Measurements from ENCODE around the gene DCAF17.

DCAF17 gene

GRCh38 chr2:171521361-171522051 is 87.5 kb downstream of the DCAF17 start:
- TF ChIP-seq, protein P1, sequence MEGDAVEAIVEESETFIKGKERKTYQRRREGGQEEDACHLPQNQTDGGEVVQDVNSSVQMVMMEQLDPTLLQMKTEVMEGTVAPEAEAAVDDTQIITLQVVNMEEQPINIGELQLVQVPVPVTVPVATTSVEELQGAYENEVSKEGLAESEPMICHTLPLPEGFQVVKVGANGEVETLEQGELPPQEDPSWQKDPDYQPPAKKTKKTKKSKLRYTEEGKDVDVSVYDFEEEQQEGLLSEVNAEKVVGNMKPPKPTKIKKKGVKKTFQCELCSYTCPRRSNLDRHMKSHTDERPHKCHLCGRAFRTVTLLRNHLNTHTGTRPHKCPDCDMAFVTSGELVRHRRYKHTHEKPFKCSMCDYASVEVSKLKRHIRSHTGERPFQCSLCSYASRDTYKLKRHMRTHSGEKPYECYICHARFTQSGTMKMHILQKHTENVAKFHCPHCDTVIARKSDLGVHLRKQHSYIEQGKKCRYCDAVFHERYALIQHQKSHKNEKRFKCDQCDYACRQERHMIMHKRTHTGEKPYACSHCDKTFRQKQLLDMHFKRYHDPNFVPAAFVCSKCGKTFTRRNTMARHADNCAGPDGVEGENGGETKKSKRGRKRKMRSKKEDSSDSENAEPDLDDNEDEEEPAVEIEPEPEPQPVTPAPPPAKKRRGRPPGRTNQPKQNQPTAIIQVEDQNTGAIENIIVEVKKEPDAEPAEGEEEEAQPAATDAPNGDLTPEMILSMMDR (IDR thresholded peaks at IDR 0.05; ENCODE audit: low read depth, low read length, missing control alignments), result no peak
- H3K4me3 ChIP-seq (ENCODE audit: low read depth, low read length), result peak overlapping the region; percentile 95
- no peak for DNase-seq (ENCODE audit: low read depth)

DNA sequence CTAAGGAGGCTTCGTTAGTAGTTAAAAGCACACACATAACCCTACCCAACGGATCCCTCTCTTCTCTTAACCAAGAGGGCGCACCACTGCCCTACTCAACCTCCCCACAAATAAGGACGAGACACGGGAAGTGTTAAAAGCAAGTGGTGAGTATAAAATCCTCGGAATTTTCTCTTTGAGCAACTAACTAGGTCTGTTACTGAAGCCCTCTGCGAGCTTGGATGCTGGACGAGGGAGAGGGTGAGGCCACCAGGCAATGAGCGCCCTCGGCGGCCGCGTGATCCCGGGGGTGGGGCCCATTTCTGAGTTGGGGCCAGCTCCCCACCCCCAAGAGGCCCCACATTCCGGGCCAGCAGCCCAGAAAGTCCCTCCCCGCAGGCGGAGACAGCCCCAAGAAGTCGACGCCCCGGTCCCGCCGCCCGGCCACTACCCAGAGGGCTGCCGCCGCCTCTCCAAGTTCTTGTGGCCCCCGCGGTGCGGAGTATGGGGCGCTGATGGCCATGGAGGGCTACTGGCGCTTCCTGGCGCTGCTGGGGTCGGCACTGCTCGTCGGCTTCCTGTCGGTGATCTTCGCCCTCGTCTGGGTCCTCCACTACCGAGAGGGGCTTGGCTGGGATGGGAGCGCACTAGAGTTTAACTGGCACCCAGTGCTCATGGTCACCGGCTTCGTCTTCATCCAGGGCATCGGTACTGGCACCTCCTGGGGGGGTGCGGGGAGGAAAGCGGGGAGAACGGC is 88.2 kb downstream of the DCAF17 start, which contains the start of gene CYBRD1:
CYBRD1 (plus strand) TSS at position 423 of the 736 bp plus-strand sequence; CDS start at position 495, 72 bp downstream.
- DNase-seq (ENCODE audit: low read depth), result no peak
- H3K4me3 ChIP-seq (ENCODE audit: low read depth, low read length), result peak within 1 kb of the TSS; percentile 95
- TF ChIP-seq, protein P1 (IDR thresholded peaks at IDR 0.05; ENCODE audit: low read depth, low read length, missing control alignments), result no peak

DNA sequence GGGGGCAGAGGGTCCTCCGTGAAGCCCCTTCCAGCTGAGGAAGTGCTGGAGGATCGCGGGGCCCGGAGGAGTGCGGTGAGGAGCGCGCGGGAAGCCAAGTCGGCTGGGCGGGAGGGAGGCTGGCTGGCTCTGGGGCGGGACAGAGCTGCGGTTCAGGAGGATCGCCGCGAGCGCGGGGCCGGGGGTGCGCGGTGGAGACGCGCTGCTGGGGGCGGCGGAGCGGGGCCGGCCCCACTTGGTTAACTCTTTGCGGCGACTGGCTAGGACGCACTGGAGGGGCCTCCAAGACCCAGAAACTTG is 88.7 kb downstream of the DCAF17 start:
- TF ChIP-seq, protein P1 (IDR thresholded peaks at IDR 0.05; ENCODE audit: low read depth, low read length, missing control alignments), result no peak
- peak overlapping the region; percentile 95 for H3K4me3 ChIP-seq (ENCODE audit: low read depth, low read length)
- DNase-seq (ENCODE audit: low read depth), result no peak

GRCh38 chr2:171523088-171524017 is 89.3 kb downstream of the DCAF17 start:
- TF ChIP-seq, protein P1 (IDR thresholded peaks at IDR 0.05; ENCODE audit: low read depth, low read length, missing control alignments), result no peak
- peak overlapping the region; percentile 95 for H3K4me3 ChIP-seq (ENCODE audit: low read depth, low read length)
- DNase-seq (ENCODE audit: low read depth), result no peak

DNA sequence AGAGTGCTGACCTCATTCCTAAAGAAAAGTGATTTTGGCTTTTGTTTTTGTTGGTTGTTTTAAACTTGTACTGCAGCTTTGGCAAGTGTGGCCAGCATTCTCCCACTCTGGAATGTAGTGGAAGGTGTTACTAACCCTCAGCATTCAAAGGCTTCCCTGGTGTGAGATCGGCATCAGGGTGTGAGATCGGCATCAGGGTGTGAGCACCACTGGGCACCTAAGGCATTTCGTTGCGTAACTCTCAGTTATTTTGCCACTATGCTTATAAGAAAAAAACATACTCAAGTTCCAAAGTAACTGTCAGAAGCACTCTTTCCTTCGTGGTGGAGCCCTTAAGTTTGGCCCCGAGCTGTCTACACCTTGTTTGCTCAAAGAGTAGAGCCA is 90.0 kb downstream of the DCAF17 start:
- no peak for DNase-seq (ENCODE audit: low read depth)
- TF ChIP-seq, protein P1 (IDR thresholded peaks at IDR 0.05; ENCODE audit: low read depth, low read length, missing control alignments), result no peak
- peak overlapping the region; percentile 95 for H3K4me3 ChIP-seq (ENCODE audit: low read depth, low read length)

DNA sequence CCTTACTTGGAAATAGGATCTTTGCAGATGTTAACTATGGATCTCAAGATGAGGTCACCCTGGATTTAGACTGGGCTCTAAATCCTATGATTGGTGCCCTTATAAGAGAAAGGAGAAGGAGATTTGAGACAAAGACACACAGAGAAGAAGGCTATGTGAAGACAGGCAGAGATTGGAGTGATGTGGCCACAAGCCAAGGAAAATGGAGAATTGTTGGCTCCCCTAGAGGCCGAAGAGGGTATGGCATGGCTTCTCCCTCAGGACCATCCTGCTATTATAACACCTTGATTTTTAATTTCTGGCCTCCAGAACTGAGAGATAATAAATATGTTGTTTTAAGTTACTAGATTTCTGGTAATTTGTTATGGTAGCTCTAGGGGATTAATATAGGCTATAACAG is 95.9 kb downstream of the DCAF17 start:
- TF ChIP-seq, protein P1 (IDR thresholded peaks at IDR 0.05; ENCODE audit: low read depth, low read length, missing control alignments), result peak; percentile 78
- no peak overlapping the region for H3K4me3 ChIP-seq (ENCODE audit: low read depth, low read length)
- DNase-seq (ENCODE audit: low read depth), result no peak

Data from GM12864 (cell line).